NCI-H524 treated with DMSO at 0.1 percent for 48 hours (cell line): ENCODE measurements around the gene C19orf85.
"Not testable (repeated sequence)": the region's sequence is repeated elsewhere in the genome, so short reads cannot be mapped to it uniquely, and the experiment has no call there.

Experiments used
- DNase-seq: peaks from one replicate; lab custom pipeline; 2025; lab: John Stamatoyannopoulos, UW

Gene C19orf85

GRCh38 chr19:55457683-55458457, 6.7 kb downstream of the C19orf85 start:
- no peak for DNase-seq

- DNase-seq = no peak
These were observed 8.2 kb downstream of the C19orf85 start for GRCh38 chr19:55456347-55456746.

- DNase-seq = no peak
These were observed 8.8 kb downstream of the C19orf85 start for GRCh38 chr19:55455576-55456235.

- DNase-seq = no peak
These were observed 9.7 kb downstream of the C19orf85 start for GRCh38 chr19:55454787-55455243.

- no peak for DNase-seq
These were observed 10.9 kb downstream of the C19orf85 start for GRCh38 chr19:55453511-55454260.

- DNase-seq = peak; percentile 87
These were observed 11.7 kb downstream of the C19orf85 start for GRCh38 chr19:55452749-55453346.

- no peak for DNase-seq
These were observed 12.4 kb downstream of the C19orf85 start for GRCh38 chr19:55451965-55452748.

- no peak for DNase-seq
These were observed 13.2 kb downstream of the C19orf85 start for GRCh38 chr19:55451163-55451964.

GRCh38 chr19:55449469-55449868, 15.1 kb downstream of the C19orf85 start:
- DNase-seq = no peak

- DNase-seq = not testable (repeated sequence)
These were observed 16.4 kb downstream of the C19orf85 start for GRCh38 chr19:55448175-55448490.

- DNase-seq = no peak
These were observed 17.0 kb downstream of the C19orf85 start for GRCh38 chr19:55447421-55448174.

- no peak for DNase-seq
These were observed 18.5 kb downstream of the C19orf85 start for GRCh38 chr19:55446060-55446459.

GRCh38 chr19:55444646-55445045, 19.9 kb downstream of the C19orf85 start:
- no peak for DNase-seq

- DNase-seq = no peak
These were observed 20.6 kb downstream of the C19orf85 start for GRCh38 chr19:55443824-55444480.

- DNase-seq = no peak
These were observed 21.3 kb downstream of the C19orf85 start, which contains the start of gene SHISA7 for GRCh38 chr19:55443045-55443823. Gene SHISA7 (minus strand): TSS chr19:55443300. CDS start chr19:55442863, 437 bp downstream.

GRCh38 chr19:55442372-55442961, 22.1 kb downstream of the C19orf85 start:
- DNase-seq = no peak

- DNase-seq = no peak
These were observed 22.7 kb downstream of the C19orf85 start for GRCh38 chr19:55441692-55442321.

- no peak for DNase-seq
These were observed 23.2 kb downstream of the C19orf85 start for GRCh38 chr19:55441319-55441691.
